Subcutaneous adipose tissue (tissue), 4 donors: ENCODE measurements around the gene KLRC2. TPM values are rescaled to one million over a fixed set of nuclear protein-coding genes. Genes with fewer than 3 reads are reported as not detected.
"Not testable (repeated sequence)": the region's sequence is repeated elsewhere in the genome, so short reads cannot be mapped to it uniquely, and the experiment has no call there.

Experiments
- CTCF ChIP-seq: fragments of 450-650 bp; IDR thresholded peaks from one replicate; pipeline ENCODE4 v1.5.1; 2016; ENCODE audit warnings: low read depth, mild to moderate bottlenecking, control low read depth, antibody characterized with exemption, moderate library complexity
- total RNA-seq, 4 donors: library from RNA; depleted of rRNA; stranded (reverse); fragments of >200 nt; gene quantifications; one replicate each; pipeline ENCODE4 v1.1.0, GENCODE V29; 2016

Gene KLRC2
- total RNA-seq, 4 donors from 2014 or later = 0.66 TPM; not detected in 3

GRCh38 chr12:10448236-10448635 is 12.4 kb upstream of the KLRC2 start:
- TF ChIP-seq CTCF = no peak

- TF ChIP-seq CTCF = not testable (repeated sequence)
These were observed 15.5 kb downstream of the KLRC2 start, which contains the start of gene KLRC3 for GRCh38 chr12:10420334-10420733. Gene KLRC3 (minus strand): TSS chr12:10420595. CDS start chr12:10420550, 45 bp downstream.

- no peak for TF ChIP-seq CTCF
These were observed 26.4 kb downstream of the KLRC2 start, which contains the start of gene KLRC4 for GRCh38 chr12:10409392-10409791. Gene KLRC4 (minus strand): TSS chr12:10409757. CDS start chr12:10409575, 182 bp downstream.

- TF ChIP-seq CTCF = no peak
These were observed 27.0 kb downstream of the KLRC2 start for GRCh38 chr12:10408842-10409241.

GRCh38 chr12:10406725-10407124 is 29.1 kb downstream of the KLRC2 start:
- no peak for TF ChIP-seq CTCF

GRCh38 chr12:10405294-10405693 is 30.5 kb downstream of the KLRC2 start:
- no peak for TF ChIP-seq CTCF

- no peak for TF ChIP-seq CTCF
These were observed 31.0 kb downstream of the KLRC2 start for GRCh38 chr12:10404798-10405197.
